Heart left ventricle (tissue), 13 donors: ENCODE data around the gene RNF217.

Experiments
- CTCF ChIP-seq, 12 donors: fragments of 200-600 bp; sonication (generic) in 4 of 12; IDR thresholded peaks; one replicate each; pipeline versions ENCODE4 v1.5.0 to v1.8.0; 2018 to 2022; ENCODE audit warnings: antibody characterized with exemption in 12 of 12, mild to moderate bottlenecking in 5 of 12
- POLR2A ChIP-seq, 2 donors: fragments of 450-650 bp; IDR thresholded peaks; one replicate each; pipeline ENCODE4 v1.6.1; 2017; ENCODE audit warnings: antibody characterized with exemption in 2 of 2, mild to moderate bottlenecking in 2 of 2, moderate library complexity in 2 of 2
- donor health status: ischemic (EF 13 %, LVEDD 7.1; RV severe dilation, severe dysfunction).
- donor health status: DM: no; HTN: yes; CAD: no.
- donor health status: DM: no; HTN: no; CAD: no.
- donor health status: ischemic (EF 25% LVEDD 6.9; RV normal size, moderate dysfunction).
- donor health status: ischemic (EF 25% LVEDD 5.7; RV mildly dilated, moderate dysfunction).
- donor health status: ischemic (EF 35%, LVEDD 5.7; RV mildly dilated, moderate dysfunction).
- donor health status: nonischemic (EF 11% LVEDD 7.7; RV severe dilation, severe dysfunction).
- donor health status: DM: yes; HTN: yes; CAD: no.
- donor health status: PGD.
- donor health status: ischemic (EF 29% LVEDD 5.4; RV normal size, mild dysfunction).
- donor health status: nonischemic (EF 23%, LVEDD 6.1; RV moderate dilation, normal function).

GRCh38 chr6:125107896-125108295, 145.7 kb downstream of the RNF217 start:
- TF ChIP-seq CTCF (IDR thresholded peaks at IDR 0.05), result no peak
- TF ChIP-seq POLR2A (IDR thresholded peaks at IDR 0.05), result no peak
